Measurements from ENCODE around the gene FHOD3. TPM values are rescaled to one million over a fixed set of nuclear protein-coding genes. Genes with fewer than 3 reads are reported as not detected.

Gene FHOD3
- total and polyA plus RNA-seq, 2 donors (not counting 1 experiment from before 2014, with no cell fraction given): not detected

DNA sequence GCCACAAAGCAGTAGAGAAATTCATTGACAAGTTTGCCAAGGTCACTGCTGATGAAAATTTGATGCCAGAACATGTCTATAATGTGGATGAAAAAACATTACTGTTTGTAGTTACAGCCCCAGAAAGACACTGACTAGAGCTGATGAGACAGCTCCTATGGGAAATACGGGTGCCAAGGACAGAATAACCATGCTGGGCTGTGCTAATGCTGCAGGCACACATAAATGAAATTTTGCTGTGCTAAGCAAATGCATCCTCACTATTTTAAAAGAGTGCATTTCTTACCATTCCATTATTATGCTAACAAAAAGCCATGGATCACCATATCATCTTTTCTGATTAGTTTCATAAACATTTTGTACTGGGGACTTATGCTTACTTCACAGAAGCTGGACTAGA is 208.2 kb downstream of the FHOD3 start:
- Histone ChIP-seq H3K27ac (ENCODE audit: low read length in 2 of 2) (no peak overlapping the region), H3K9me3 (ENCODE audit: control extremely low read depth in 1 of 3, control insufficient read depth in 2 of 3, insufficient read depth in 1 of 3, low read length in 2 of 3) (no peaks in the 10 kb centered on the region), H2AFZ (ENCODE audit: insufficient read depth, low read depth, low read length, poor library complexity, severe bottlenecking) (no peak overlapping the region), H4K20me1 (ENCODE audit: control insufficient read depth, insufficient read depth, low read length, poor library complexity, severe bottlenecking) (no peaks in the 10 kb centered on the region), H3K4me1 (ENCODE audit: control insufficient read depth in 2 of 2, insufficient read depth in 2 of 2, low read length in 2 of 2) (no peaks in the 10 kb centered on the region), H3K36me3 (replicated peaks in 1 of 2; ENCODE audit: control extremely low read depth in 1 of 2, control insufficient read depth in 1 of 2, extremely low read depth in 1 of 2, insufficient read depth in 2 of 2, low read length in 1 of 2) (no peaks in the 10 kb centered on the region), H3K4me3 (ENCODE audit: control extremely low read depth in 1 of 5, extremely low read depth in 1 of 5, insufficient read depth in 1 of 5, low read depth in 2 of 5, low read length in 4 of 5) (no peak overlapping the region), H3K9ac (ENCODE audit: low read length) (no peak overlapping the region), H3K27me3 (replicated peaks in 1 of 4; ENCODE audit: control extremely low read depth in 1 of 4, control insufficient read depth in 3 of 4, insufficient read depth in 4 of 4, low read length in 3 of 4) (no peaks in the 10 kb centered on the region), H3K4me2 (replicated peaks; ENCODE audit: low read depth, low read length, poor library complexity, severe bottlenecking) (no peak overlapping the region), H3K79me2 (ENCODE audit: control insufficient read depth, insufficient read depth, low read length) (no peaks in the 10 kb centered on the region)
- H3K9me3 Mint-ChIP-seq (ENCODE audit: insufficient read depth): no peaks in the 10 kb centered on the region
- H3K4me3 Mint-ChIP-seq: no peak overlapping the region
- ChIA-PET CTCF (no interaction called here), POLR2A (no interaction called here)
- H3K27ac Mint-ChIP-seq: no peak overlapping the region
- no peak for DNase-seq
- H3K4me1 Mint-ChIP-seq: no peaks in the 10 kb centered on the region
- TF ChIP-seq EZH2 (IDR thresholded peaks at IDR 0.05; ENCODE audit: borderline replicate concordance, insufficient read depth, low read depth, low read length, poor library complexity, severe bottlenecking): no peak
- TF ChIP-seq, protein P1, sequence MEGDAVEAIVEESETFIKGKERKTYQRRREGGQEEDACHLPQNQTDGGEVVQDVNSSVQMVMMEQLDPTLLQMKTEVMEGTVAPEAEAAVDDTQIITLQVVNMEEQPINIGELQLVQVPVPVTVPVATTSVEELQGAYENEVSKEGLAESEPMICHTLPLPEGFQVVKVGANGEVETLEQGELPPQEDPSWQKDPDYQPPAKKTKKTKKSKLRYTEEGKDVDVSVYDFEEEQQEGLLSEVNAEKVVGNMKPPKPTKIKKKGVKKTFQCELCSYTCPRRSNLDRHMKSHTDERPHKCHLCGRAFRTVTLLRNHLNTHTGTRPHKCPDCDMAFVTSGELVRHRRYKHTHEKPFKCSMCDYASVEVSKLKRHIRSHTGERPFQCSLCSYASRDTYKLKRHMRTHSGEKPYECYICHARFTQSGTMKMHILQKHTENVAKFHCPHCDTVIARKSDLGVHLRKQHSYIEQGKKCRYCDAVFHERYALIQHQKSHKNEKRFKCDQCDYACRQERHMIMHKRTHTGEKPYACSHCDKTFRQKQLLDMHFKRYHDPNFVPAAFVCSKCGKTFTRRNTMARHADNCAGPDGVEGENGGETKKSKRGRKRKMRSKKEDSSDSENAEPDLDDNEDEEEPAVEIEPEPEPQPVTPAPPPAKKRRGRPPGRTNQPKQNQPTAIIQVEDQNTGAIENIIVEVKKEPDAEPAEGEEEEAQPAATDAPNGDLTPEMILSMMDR (IDR thresholded peaks at IDR 0.05): no peak
- peaks cover 17% of the 10 kb centered on the region for H3K27me3 Mint-ChIP-seq
- intact Hi-C loops (cut with micrococcal nuclease): no loop called here
- no peak for ATAC-seq (ENCODE audit: low read depth)
- 71% methylated on average over 1 of the region's 1 CpG for WGBS (ENCODE audit: insufficient coverage)

- Mint-ChIP-seq H3K27me3 (peaks cover 20% of the 10 kb centered on the region), H3K4me3 (no peak overlapping the region), H3K9me3 (ENCODE audit: insufficient read depth) (no peaks in the 10 kb centered on the region), H3K4me1 (no peaks in the 10 kb centered on the region), H3K27ac (no peak overlapping the region)
- H4K20me1 ChIP-seq (ENCODE audit: control insufficient read depth, insufficient read depth, low read length, poor library complexity, severe bottlenecking): no peaks in the 10 kb centered on the region
- intact Hi-C loops (cut with micrococcal nuclease): no loop called here
- no peaks in the 10 kb centered on the region for H3K79me2 ChIP-seq (ENCODE audit: control insufficient read depth, insufficient read depth, low read length)
- H3K27me3 ChIP-seq (replicated peaks in 1 of 4; ENCODE audit: control extremely low read depth in 1 of 4, control insufficient read depth in 3 of 4, insufficient read depth in 4 of 4, low read length in 3 of 4): no peaks in the 10 kb centered on the region
- H3K4me1 ChIP-seq (ENCODE audit: control insufficient read depth in 2 of 2, insufficient read depth in 2 of 2, low read length in 2 of 2): no peaks in the 10 kb centered on the region
- no peak overlapping the region for H3K4me2 ChIP-seq (replicated peaks; ENCODE audit: low read depth, low read length, poor library complexity, severe bottlenecking)
- no peak overlapping the region for H2AFZ ChIP-seq (ENCODE audit: insufficient read depth, low read depth, low read length, poor library complexity, severe bottlenecking)
- ATAC-seq (ENCODE audit: low read depth): no peak
- ChIA-PET CTCF (no interaction called here), POLR2A (no interaction called here)
- H3K9ac ChIP-seq (ENCODE audit: low read length): no peak overlapping the region
- no CpG with 5 or more reads among the region's 9 CpGs for WGBS (ENCODE audit: insufficient coverage)
- no peak overlapping the region for H3K27ac ChIP-seq (ENCODE audit: low read length in 2 of 2)
- H3K36me3 ChIP-seq (replicated peaks in 1 of 2; ENCODE audit: control extremely low read depth in 1 of 2, control insufficient read depth in 1 of 2, extremely low read depth in 1 of 2, insufficient read depth in 2 of 2, low read length in 1 of 2): no peaks in the 10 kb centered on the region
- no peak overlapping the region for H3K4me3 ChIP-seq (ENCODE audit: control extremely low read depth in 1 of 5, extremely low read depth in 1 of 5, insufficient read depth in 1 of 5, low read depth in 2 of 5, low read length in 4 of 5)
- H3K9me3 ChIP-seq (ENCODE audit: control extremely low read depth in 1 of 3, control insufficient read depth in 2 of 3, insufficient read depth in 1 of 3, low read length in 2 of 3): no peaks in the 10 kb centered on the region
- no peak for DNase-seq
- no peak for TF ChIP-seq EZH2 (IDR thresholded peaks at IDR 0.05; ENCODE audit: borderline replicate concordance, insufficient read depth, low read depth, low read length, poor library complexity, severe bottlenecking)
- TF ChIP-seq, protein P1 (IDR thresholded peaks at IDR 0.05): no peak
These were observed 212.2 kb downstream of the FHOD3 start for GRCh38 chr18:36509646-36510197.

Data from B cell (primary cell).